CD4-positive, alpha-beta T cell treated with Interleukin-2 at 100 ng/mL for 4 hours (primary cell): Measurements from ENCODE around the gene ARHGAP24.

Experiments
- DNase-seq: peaks from one replicate; pipeline ENCODE4 v3.0.0-alpha.2; 2020; ENCODE audit warnings: low spot score

Gene ARHGAP24

GRCh38 chr4:85580489-85580888 is 105.5 kb downstream of the ARHGAP24 start:
- DNase-seq, result no peak

DNA sequence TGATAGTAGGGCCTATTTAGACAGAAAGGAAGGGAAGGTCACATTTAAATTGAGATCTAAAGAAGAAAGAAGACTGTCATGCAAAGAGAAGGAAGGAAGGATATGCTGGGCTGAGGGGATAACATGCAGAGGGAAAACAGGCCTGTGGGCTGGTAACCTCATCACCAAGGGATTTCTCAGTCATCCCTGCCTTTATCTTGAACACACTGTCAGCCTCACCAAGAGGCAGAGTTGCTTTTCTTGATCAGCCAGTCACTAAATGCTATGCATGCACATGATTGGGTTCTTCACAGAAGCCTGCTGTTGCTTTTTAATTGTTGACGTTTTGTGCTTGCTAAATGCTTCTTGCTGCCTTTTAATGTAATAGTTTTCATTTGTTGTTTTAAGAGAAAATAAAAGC is 113.0 kb downstream of the ARHGAP24 start:
- DNase-seq, result no peak

DNA sequence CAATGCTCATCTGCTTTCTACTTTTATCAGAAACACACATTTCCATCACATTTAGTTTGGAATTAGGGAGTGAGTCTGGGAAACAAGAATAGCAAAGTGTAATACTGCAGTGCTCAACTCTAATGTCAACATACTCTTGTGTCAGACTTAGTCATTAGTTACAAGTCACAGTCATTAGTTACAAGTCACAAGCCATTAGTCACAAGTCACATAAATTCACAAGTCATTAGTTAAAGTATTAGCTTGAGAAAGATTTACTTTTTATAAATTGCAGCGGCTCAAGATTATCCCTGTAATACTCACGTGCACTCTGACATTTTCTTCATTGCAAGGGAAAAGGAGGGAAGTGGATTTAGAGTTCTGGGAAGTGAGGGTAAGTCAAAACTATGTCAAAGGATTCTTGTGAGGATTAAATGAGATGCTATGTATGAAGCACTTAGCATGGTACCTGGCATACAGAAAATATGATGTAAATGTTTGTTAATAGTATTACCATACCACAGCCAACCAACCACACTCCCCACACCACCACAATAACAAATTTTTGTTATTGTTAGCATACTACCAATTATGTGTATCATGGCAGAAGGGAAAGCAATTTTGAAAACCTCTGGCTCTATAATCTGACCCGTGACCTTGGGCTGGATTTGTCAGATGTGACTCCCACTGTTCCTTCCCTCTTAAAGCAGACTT is 116.6 kb downstream of the ARHGAP24 start:
- no peak for DNase-seq

- DNase-seq, result no peak
Measured at GRCh38 chr4:85595098-85595775, 120.3 kb downstream of the ARHGAP24 start.

DNA sequence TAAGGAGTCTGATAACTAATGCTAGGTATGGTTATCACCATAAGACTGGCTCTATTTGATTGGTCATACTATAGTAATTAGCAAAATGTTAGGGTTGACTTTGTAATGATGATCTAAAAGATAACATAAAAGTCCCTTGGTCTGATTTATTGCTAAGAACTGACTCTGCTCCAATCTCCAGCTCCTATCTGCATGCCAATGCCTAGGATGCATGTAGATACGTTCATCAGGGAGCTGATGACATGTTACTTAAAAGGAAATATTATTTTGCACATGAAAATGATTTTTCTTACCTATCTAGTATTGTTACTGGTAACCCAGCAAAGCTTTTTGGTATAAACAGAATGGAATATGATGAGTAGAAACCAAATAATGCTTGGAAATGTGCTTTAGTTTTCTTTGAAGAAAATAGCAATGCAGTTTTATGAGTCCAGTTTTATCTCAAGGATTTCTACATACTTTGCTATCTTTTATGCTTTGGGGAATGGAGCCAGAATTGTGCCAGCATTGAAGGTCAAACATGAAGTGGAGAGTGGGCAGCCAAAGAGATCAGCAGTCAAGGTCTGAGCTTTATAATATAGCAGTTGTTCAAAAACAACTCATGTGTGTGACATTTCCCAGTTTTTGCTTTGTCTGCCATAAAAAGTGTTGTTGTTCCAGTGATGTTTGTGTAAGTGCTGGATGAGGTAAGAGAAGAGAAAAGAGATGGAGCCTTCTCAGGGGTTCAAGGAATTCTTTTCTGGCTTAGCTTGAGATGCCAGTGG is 121.0 kb downstream of the ARHGAP24 start:
- DNase-seq, result no peak

GRCh38 chr4:85598936-85599335 is 124.0 kb downstream of the ARHGAP24 start:
- DNase-seq, result no peak

- no peak for DNase-seq
Measured at GRCh38 chr4:85600501-85600900, 125.6 kb downstream of the ARHGAP24 start.

GRCh38 chr4:85603437-85604336 is 128.7 kb downstream of the ARHGAP24 start:
- DNase-seq, result no peak

DNA sequence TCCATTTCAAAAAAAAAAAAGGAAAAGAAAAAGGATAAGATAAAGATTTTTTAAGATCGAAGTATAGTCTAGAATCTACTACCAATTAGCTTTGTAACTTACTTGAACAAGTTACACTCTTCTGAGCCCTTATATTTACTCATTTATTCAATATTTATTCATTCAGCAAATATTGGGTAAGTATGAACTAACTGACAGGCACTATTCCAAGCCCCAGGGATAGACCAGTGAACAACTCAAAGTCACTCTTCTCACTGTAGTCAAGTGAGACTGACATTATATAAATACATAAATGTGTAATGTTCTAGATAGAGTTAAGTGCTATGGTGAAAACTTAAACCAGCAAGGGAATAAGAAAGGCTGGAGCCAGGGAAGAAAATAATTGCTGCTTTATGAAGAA is 131.6 kb downstream of the ARHGAP24 start:
- DNase-seq, result no peak

- no peak for DNase-seq
Measured at GRCh38 chr4:85607624-85608023, 132.7 kb downstream of the ARHGAP24 start.

DNA sequence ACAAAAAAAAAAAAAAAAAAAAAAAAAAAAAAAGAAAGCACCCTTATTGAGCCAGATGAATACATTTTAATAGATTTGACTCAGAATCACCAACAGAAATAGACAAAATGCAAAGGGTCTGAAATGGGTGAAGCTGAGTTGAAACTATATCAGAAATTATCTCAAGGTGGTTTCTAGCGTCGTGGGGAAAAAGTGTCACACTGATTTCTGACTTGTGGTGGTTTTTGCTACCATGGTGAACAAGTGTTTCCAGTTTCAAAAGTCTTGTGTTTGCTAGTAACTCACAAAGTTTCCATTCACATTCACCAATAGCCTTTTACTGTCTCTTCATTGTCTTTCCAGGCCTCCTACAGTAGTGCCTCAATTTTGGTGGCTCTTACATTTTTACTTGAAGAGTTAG is 135.5 kb downstream of the ARHGAP24 start:
- DNase-seq, result no peak

- no peak for DNase-seq
Measured at GRCh38 chr4:85611661-85612060, 136.7 kb downstream of the ARHGAP24 start.

DNA sequence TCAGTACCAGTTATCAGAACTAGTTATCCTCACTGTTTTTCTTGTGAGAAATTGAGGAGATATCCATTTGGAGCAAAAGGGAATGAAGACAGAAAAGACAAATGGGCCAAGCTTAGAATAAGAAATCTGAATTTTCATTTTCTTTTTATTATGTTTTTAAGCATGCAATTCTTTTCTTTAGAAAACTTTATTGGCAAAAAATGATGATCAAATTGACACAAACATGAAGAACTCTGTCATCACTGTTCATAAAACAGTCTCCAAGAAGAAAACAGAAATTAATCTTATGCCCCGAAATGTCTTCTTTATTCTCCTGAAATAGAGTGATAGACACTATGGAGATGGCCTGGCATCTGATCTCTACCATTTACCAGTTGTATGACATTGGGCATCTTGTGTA is 139.0 kb downstream of the ARHGAP24 start:
- no peak for DNase-seq

- DNase-seq, result no peak
Measured at GRCh38 chr4:85615952-85616351, 141.0 kb downstream of the ARHGAP24 start.

GRCh38 chr4:85617202-85617601 is 142.3 kb downstream of the ARHGAP24 start:
- DNase-seq, result no peak

- no peak for DNase-seq
Measured at GRCh38 chr4:85632981-85633380, 158.0 kb downstream of the ARHGAP24 start.

GRCh38 chr4:85637778-85638177 is 162.8 kb downstream of the ARHGAP24 start:
- DNase-seq, result no peak

DNA sequence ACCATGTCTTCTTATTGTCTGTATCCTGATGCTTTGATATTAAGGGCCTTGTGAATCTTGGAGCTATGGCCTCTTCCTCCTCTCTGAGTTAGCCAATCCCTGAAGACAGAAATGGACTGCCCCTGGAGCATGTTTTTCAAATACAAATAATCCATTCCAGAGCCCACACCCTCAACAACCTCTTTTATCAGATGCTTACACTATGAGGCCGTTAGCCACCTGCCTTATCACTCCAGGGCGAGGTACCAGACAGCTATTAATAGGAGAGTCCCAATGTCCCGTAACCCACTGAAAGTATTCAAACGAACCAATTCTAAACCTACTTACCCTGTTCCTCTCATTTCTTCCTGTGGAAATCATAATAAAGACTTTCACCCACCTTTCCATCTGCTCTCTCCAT is 165.0 kb downstream of the ARHGAP24 start:
- DNase-seq, result no peak

GRCh38 chr4:85642356-85643100 is 167.6 kb downstream of the ARHGAP24 start:
- no peak for DNase-seq

DNA sequence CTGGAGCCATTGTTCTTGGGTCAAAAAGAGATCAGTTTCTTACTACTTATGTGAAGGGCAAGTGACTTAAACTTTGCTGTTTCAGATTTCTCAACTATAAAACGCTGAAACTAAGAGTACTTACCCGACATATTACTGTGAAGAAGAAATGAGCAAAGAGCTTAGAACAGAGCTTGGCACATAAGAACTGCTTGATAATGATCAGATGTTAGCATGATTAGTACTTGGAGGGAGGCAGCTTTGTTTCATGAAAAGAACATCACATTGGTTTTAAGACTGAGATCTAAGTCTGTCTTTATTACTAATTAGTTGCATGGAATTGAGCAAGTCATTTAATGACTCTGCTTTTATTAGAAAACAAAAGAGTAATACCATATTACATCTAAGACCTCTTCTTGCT is 169.1 kb downstream of the ARHGAP24 start:
- DNase-seq, result no peak

DNA sequence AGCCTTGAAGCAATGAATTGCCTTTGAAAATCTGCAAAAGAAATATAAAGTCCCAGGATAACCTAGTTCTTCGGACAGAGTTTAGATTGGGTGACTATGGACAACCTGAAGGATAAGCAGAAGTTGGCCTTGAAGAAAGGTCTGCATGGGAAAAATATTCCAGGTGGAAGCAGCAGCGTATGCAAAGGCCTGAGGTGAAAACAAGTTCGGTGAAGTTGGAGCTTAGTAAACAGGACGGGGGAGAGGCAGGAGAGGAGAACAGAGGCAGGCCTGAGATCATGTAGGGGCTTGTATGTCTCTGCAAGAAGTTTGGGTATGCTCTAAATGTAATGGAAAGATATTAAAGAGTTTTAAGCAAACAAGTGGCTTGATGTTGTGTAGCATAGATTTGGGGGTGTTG is 176.0 kb downstream of the ARHGAP24 start:
- no peak for DNase-seq
